ENCODE data around the gene SPAG5.

SPAG5 gene, protein sequence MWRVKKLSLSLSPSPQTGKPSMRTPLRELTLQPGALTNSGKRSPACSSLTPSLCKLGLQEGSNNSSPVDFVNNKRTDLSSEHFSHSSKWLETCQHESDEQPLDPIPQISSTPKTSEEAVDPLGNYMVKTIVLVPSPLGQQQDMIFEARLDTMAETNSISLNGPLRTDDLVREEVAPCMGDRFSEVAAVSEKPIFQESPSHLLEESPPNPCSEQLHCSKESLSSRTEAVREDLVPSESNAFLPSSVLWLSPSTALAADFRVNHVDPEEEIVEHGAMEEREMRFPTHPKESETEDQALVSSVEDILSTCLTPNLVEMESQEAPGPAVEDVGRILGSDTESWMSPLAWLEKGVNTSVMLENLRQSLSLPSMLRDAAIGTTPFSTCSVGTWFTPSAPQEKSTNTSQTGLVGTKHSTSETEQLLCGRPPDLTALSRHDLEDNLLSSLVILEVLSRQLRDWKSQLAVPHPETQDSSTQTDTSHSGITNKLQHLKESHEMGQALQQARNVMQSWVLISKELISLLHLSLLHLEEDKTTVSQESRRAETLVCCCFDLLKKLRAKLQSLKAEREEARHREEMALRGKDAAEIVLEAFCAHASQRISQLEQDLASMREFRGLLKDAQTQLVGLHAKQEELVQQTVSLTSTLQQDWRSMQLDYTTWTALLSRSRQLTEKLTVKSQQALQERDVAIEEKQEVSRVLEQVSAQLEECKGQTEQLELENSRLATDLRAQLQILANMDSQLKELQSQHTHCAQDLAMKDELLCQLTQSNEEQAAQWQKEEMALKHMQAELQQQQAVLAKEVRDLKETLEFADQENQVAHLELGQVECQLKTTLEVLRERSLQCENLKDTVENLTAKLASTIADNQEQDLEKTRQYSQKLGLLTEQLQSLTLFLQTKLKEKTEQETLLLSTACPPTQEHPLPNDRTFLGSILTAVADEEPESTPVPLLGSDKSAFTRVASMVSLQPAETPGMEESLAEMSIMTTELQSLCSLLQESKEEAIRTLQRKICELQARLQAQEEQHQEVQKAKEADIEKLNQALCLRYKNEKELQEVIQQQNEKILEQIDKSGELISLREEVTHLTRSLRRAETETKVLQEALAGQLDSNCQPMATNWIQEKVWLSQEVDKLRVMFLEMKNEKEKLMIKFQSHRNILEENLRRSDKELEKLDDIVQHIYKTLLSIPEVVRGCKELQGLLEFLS

DNA sequence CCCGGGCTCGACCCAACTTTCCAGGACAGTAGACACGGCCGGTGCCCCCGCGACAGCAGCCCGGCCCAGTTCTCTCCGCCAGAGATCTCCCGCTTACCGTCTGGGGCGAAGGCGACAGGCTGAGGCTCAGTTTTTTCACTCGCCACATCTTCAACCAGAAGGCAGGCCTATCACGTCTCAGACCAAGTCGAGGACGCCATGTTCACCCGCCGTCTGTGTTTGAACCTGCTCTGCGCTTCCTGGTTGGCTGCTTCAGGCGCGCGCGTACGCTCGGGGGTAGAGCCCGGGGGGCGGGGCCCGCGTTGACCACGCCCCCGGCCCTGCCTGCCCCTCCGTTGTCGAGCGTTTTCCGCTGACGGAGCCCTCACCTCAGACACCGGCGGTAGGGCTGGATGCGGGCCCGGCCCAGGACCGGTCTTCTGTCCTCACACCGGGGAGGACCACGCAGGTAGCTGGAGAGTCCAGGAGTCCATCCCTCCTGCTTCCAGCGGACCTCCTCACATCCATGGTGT is at the start of gene SPAG5:
Gene SPAG5 (minus strand): TSS at position 227 of the 512 bp plus-strand sequence. CDS start 79 bp downstream, at position 148.
- DNase-seq, result peak; percentile 97

DNA sequence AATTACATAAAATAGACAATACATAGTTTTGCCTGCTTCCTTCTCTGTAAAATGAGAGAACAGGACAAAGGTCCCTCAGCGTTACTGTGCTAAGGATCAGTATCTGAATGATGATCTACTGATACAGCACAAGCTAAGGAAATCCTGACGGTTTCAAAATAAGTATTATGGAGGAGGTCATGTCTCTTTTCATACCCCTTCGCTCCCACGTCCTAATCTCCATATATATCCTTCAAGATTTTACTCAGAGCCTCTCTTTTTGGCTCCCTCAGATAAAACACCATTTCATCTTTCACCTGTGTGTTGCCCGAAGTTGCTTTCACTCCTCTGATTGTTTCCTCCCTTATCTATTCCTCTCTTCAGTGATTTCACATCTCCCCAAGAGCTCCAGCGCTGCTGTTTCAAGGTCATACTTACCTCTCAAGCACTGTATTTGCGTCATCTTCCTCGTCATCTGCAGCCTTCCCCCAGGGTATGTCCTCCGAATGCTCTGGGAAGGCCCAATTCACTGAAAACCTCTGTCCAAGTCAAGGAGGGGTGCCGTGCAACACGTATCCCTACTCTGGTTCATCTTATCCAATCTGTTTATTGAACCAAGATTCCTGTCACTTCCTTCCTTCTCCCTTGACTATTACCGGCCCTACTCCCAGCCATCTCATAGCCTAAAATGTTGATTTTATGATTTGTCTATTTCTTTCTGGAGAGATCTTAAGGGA is 47.4 kb upstream of the SPAG5 start:
- DNase-seq, result no peak

DNA sequence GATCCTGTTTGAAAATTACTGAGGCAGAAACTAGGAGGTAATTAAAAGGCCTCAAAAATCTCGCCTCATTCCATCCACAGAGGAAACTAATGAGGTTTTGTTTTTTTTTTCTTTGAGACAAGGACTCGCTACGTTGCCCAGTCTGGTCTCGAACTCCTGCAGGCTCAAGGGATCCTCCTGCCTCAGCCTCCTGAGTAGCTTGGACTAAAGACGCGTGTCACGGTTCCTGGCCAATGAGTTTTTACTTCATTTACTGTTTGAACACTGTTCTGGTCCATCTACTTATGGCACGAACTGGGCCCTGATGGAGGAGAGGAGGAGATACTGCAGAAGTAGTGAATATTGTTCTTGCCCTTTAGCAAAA is 46.7 kb upstream of the SPAG5 start:
- no peak for DNase-seq

DNA sequence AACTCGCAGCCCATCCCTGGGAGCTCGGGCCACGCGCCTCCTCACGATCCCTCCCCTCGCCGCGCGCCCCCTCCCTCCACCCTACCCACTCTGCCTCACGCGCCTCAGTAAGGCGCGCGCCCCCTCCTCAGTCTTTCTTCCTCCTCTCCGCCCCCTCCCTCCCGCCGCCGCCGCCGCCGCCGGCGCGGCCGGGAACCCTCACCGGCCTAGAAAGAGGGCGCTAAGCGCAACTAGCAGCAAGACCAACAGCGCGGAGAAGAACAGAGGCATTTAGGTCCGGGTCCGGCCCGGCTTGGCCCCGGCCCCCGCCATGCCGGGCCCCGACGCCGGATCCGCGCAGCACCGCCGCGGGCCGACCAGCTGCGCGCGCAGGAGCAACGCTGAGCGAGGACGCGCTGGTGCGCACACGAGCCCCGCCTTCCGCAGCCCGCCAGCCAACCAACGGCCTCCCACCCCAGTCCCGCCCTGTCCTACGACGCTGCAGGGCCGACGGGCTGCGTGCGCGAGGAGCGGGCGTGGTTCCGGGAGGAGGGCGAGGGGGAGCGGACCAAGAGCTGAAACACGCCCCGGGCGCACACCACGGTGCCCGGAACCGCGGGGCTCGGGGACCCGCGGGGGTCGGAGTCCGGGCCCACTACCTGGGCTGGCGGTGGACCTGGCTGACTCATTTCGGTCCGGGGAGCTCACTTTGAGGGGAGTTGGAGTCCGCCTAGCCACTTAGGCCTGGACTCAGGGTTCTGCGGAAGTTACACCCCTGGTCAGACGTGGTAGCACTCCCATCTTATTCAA is 46.2 kb upstream of the SPAG5 start, which contains the start of gene BLTP2:
Gene BLTP2 (minus strand): TSS at position 372 of the 789 bp plus-strand sequence. CDS start 102 bp downstream, at position 270.
- DNase-seq, result peak; percentile 98

DNA sequence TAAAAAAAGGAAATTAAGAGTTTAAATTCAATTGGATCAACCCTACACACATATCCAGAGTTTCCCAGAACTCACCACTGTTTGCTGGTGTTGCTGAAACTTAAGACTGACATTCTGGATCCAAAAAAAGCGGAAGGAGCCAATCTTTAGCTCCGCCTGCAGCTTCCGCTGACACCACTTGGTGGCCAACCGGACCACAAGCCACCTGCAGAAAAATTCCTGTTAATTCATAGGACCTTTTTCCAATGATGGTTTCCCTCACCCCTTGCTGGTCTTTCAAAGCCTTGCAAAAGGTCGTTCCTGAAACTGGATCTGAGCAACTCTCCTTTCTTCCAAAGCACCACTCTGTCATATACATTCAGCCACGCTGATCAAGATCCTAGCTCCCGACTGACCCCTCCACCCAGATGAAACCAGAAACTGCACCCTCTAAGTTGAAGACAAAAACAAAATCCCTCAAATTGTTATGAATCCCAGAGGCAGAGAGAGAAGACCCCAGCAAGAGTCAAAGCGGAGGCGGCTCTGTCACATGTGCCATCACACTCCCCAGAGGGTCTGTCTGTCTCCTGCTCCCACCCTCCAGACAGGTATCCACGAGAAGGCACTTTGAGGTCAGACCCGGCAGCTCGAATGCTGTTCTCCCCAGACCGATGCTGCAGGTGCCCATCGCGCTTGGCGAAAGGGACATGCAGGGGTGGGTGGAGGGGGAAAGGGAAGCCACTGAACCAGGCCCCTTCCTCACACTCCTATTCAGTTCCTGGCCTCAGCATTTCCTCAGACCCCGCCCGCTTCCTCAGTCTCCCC is 45.4 kb upstream of the SPAG5 start:
- peak; percentile 58 for DNase-seq

DNA sequence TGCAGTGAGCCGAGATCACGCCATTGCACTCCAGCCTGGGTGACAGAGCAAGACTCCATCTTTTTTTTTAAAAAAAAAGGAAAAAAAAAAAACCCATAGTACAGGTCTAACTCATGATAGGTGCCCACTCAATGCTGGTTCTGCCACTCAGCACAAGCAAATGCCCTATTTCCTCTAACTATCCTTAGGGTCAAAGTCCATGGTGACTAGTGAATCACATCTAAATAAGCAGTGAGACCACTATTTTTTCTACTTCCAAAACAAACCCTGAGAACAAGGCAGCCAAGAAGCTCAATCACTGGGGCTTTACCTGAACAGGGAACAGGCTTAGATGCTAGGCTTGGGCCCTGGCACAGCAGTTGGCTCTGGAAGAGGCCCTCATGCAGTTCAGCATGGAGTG is 42.8 kb upstream of the SPAG5 start:
- DNase-seq, result no peak

DNA sequence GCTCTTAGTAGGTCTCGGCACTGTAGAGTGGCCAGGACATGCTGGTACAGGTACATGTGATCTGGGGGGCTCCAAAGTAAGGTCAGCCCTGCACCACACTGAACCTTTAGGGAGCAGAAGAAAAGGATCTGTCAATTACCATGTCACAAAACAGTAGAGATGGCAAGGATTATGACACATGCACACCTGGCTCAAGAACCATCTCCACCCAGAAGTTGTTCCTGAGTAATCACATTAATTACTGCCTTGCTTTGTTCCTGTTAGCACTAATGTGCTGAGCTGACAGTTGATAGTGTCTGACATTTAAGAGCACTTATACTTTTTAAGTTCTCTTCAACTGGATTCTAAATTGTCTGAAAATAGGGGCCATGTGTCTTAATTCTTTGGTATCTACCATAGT is 36.7 kb upstream of the SPAG5 start:
- DNase-seq, result no peak

DNA sequence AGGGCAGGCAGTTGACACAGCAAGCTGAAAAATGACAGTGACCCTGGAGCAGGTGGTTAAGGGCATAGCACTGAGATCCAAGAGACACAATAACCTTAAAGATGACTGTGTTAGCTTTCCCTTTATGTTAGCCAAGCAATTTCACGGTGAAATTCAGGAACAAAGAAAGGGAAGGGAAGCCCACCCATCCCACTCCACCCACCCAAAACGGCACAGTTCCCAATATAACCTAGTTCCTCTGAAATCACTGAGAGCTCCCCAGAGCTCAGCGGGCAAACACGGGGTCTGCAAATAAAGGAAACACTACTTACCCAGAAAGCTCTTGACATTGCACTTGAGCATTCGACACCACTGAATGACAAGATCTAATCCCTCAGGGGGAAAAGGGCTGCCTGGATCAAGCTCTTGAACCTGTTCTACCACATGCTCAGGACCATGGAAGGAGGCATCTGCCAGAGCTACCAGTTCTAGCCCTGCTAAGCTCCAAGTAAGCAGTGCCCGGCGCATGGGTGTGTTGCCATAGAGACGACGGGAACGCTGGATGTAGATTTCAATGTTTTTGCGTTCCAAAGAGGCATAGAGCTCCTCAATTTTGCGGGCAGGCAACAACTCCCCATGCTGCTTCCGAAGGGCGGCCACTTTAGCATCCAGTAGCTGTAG is 35.5 kb upstream of the SPAG5 start:
- no peak for DNase-seq

DNA sequence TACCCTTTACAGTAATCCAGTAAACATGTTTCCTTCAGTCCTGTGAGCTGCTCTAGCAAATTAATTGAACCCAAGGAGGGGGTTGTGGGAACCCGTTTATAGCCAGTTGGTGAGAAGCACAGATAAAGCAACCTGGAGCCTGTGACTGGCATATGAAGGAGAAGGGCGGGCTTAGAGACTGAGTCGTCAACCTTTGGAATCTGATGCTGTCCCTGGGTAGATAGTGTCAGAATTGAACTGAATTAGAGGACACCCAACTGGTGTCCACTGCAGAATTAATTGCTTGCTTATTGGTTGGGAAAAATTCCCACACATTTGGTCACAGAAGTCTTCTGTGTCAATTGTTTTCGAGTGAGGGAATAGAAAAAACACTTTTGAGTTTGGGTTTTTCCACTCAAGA is 28.0 kb upstream of the SPAG5 start:
- DNase-seq, result no peak

DNA sequence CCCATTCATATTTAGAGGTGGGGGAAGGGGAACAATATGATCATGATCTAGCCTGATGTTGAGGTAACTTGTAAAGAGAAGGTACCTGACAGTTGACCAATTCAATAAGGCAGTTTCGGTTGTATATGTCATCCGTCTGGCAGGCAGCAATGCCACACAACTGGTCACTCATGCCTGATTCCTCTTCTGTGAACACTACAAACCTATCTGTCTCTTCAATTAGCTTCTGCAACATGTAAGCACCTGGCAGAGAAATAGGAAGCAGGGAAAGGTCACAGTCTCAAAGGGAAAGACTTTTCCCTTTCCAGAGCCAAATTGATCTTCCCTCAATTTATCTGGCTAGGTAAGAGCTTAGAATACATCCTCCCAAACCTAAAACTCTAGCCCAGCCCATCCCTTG is 25.3 kb upstream of the SPAG5 start:
- DNase-seq, result no peak

DNA sequence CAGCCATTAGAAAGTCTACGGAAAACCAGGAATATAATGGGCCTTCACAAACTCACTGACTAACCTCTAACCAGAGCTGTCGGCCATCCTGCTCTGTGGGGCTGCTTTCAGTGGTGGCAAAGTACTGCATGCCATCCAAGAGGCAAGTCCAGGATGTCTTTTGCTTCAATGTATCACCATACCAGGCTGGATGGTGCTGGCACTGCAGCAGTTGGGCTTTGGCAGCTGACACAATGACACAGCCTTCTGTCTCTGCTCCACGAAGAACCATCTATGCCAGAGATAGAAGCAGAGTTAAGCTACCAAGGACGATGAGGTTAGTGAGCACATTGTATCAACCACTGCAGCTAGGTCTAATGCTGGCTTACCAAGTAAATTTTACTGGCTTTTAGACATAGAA is 24.9 kb upstream of the SPAG5 start:
- DNase-seq, result no peak

DNA sequence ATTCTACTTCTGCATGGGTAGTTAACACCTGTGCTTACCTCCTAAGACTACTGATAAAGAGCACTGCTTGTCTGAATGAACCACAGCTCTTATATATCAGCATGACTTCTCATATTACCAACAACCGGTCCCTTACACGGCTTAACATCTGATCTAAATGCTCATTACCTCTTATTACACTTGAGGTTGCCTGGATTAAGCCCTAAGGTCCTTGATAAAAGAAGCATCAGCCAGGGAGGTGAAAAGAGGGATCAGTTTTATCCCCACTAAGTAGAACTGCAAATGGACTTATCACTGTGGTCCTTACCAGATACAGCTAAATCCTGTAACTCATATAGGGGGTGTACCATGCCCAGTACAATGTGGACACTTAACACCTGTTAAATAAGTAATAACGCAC is 23.4 kb upstream of the SPAG5 start:
- DNase-seq, result no peak

DNA sequence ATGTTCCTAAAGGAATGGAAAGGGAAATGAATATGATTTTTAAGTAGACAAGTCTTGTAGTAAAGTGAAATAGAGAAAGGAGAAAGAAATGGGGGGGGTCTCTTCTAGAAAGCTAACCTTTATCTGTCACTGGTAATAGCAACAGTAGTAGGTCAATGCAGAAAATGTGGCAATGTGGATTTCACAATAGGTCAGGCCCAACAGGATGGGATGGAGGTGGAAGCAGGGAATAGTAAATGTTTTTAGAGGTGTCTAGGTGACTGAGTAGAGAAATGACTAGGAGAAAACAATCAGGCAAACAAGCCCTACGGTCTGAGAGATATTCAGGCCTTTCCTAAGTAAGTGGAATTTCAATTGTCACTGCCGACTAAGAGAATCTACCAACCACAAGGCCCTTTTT is 21.2 kb upstream of the SPAG5 start:
- no peak for DNase-seq

DNA sequence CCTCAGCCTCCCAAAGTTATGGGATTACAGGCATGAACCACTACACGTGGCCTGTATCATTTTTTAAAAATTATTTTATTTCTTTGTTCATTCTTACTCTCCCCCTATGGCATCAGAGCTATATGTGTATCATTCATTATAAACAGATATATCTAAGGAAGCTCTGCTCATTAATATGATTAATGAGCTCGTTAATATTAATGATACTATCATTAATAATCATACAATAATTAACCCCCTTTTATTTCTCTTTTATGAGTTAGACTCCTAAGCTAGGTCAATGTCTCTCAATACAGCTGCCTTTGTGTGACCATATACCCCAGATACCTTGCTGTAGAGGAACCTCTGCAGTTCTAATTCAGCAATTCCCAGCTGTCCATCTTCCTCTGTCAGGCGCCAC is 19.6 kb upstream of the SPAG5 start:
- DNase-seq, result no peak

DNA sequence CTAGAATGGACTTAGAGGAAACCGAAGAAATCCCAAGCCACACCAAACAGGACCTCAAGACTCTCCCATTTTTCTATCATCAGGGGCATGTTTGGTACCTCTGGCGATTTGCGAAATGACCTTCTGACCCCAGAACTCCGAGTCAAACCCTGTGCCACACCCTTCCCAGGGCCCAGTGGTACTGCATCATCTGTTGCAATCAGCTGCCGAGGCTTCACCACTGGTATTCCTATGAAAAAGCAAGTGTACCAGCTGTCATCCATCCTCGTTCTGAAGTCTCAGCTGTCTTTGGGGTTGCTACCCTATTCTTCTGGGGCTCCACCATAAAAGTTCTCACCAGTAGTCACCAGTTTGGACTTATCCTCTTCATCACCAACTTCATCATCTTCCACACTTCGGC is 17.5 kb upstream of the SPAG5 start:
- DNase-seq, result no peak

DNA sequence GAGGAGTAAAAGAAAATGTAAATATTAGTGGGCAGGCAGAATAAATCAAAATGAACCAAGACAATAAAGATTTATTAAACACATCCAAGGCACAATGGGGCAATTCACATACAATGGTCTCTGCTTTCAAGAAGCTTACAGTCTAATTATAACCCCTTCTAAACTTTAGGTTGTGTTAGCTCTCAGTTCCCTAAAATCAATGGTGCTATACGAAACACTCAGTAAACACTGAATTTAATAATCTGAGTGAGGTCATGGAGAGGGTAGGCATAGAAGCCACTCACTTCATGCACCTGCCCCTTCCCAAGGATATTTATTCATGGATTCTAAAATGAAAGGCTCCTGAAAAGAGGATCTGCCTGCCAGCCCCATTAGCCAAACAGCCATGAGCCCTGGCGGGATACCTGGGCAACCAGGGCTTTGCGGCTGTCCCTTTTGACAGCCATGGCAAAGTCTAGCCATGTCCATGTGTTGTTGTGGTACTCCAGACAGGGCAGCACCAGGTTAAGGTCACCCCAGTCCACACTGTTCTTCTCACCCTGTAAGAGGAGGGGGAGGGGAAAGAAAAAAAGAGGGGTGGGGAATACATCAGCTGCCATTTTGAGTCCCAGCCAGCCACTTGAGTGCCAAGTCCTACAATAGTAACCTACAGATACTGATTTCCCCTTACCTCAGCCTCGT is 16.6 kb upstream of the SPAG5 start:
- DNase-seq, result no peak

DNA sequence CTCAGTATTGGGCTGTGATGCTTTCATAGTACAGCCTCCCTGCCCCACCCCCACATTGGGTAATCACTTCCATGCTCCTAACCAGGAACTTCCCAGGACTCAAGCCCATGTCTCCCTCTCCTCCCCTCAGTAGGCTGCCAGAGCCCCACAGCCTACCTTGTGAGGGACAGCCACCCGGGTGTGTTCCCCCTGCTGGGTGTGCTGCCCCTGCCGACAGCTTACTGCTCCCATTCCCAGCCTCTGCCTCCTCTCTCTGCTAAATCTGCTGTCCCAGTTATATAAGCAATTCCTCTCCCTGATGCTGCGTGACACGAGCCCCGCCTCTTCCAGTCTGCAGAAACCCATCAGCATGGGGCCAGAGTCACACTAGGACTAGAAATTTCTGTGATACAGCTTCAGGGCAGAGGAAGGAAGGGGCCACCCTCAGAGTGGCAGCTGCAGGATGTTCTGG is 15.1 kb upstream of the SPAG5 start, which contains the start of gene RSKR:
Gene RSKR (minus strand): TSS at position 255 of the 451 bp plus-strand sequence. CDS start 24 bp downstream, at position 231.
- DNase-seq, result no peak

DNA sequence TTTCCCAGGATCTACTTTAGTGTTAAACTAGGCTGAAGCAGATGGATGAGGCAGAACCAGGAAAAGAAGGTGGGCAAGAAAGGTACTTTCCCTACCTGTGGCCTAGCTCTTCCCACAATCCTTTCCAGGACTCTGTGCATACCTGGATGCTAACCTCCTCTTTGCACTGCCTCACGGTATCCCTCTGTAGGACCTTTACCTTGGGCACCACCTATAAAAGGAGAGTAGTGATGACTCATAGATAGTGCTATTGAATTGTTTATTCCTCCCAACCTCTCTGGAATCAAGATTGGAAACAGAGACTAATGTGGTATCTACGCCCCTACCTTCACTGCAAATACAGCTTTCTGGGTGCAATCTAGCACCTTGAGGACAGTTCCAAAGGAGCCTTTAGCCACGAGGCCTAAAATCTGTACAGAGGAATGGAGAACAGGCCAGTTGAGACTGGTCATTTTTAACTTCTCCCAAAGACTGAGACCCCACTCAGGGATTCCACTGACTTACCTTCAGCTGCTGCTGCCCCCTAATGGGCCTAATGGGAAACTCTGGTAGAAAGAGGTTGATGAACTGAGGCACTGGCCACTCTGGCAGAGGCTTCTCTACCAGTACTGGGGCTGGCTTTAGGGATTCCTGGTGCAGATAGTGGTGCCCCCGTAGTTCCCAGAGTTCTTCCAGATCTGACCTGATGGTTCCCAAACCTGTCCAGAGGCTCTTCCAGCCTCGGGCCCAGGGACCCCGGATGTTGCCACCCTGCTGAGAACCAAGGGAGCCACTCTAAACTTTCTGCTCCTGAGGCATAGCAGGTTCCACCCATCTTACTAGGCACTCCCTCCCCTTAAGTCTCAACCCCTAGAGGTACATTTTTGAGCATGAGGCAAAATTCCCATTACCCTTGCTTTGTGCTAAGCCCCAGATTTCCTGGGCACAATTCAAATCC is 14.4 kb upstream of the SPAG5 start:
- peak; percentile 45 for DNase-seq

All from activated CD4-positive, alpha-beta T cell treated with anti-CD3 and anti-CD28 coated beads, Interleukin-10, Interleukin-2, amounts not matched to agents 100 ng/mL and 50 ng/mL, durations not matched to agents 16 hours and 8 hours (primary cell).